NCI-H524 (cell line): ENCODE data around the gene GAL.

Experiments used
- DNase-seq, 2 experiments: peaks; one replicate each; lab custom pipeline; 2025; lab: John Stamatoyannopoulos, UW

The GAL gene

DNA sequence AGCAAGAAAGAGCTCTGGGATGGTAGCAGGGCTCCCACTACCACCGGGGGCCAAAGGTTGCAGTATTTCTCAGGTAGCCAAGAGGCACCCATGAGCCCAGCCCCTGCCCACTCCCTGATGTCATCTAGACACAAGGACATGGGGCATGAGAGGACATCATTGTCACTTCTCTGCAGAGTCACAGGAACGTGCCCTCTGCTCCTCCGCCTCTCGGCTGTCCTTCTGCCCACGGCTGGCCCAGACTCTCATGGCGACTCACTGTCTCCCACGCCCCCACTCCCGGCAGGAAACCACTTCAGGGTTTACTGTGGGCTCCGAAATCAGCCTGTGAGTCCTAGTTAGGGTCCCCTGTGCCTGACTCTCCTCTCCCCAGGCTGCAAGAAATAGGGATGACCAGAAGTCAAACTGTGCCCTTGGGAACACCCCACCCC lies 1.8 kb upstream of the GAL start:
- no peak for DNase-seq

DNA sequence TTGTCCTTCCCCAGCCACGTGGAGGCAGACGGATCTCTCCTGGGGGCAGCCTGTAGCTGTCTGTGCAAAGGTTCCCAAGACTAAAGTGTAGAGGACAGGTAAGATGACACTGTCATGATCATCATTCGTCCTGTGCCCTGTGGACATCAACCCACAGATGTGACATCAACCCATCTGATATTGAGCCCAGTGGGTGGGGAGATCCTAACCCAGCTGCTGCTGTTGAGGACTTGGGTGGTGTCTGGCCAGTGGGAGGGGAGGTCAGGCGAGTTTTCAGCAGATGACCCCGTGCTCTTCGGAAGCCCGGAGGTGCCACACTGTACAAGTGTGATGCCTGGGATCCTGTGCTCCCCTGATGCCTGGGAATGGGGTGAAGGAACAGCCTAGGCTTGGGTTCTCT lies 1.2 kb upstream of the GAL start:
- no peak for DNase-seq

DNA sequence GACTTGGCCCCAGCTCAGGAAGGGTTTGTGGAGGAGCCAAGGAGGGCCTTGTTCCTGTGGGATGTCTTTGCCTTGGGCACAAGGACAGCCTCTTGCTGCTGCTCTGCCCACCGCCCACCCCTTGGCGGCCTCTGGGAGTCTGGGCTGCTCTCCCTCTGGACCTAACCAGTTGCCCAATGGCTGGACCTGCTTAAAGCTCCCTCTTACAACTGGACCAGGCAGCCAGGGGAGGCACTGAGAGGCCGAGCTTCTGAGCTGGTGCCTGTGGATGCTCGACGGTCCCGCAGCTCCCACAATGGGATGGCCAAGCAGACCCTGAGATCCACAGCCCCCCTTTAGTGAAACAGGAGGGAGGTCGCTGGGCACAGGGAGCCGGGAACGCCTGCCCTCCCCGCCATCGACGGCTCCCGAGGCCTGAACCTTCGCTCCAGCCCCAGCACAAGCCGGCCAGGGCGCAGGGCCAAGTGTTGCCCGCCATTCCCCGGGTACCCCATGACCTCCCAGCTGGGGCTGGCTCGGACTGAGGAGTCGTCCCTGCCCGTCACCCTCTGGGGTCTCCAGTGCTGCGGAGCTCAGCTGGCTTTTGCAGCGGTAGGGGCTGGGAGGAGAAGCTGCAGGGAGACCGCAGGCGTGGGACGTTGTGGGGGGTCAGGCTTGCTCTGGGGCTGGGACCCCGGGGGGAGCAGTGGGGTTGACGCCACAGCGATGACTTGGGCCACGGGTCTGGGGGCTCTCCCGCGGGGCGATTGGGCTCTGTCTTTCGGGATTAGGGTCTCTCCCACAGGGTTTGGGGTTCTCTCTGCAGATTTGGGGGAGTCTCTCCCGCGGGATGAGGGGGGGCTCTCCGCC lies 584 bp upstream of the GAL start:
- DNase-seq: no peak

DNA sequence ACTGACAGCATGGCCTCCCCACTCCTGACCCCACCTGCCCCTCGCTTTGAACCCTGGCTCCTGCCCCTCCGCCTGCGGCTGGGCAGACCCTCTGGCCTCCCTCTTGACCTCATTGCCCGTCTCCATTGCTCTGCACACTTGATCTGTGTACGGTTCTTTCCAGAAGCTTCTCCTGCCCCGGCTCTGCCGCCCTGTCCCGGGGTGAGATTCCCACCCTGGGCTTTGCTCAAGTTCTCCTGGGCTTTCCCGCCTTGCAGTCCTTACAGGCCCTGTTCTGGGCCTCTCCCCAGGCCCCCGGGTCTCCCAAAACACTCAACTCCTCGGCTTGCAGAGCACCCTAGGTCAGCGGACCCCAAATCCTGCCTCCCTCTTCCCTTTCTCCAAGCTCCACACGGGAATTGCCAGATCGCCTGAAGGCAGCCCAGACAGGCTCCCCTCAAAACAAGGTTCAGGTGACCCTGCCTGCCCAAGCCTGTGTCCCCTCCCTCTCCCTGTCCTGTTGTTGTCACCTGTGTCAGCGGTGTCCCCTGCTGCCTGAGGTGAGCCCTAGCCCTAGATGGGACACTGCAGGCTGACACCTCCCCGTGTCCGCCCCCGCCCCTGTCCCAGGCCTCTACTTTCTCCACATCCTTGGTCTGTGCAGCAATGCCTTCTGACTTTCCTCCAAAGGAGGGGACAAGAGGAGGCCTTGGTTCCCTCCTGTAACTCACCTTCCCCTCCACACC lies 1.5 kb downstream of the GAL start:
- DNase-seq: no peak

DNA sequence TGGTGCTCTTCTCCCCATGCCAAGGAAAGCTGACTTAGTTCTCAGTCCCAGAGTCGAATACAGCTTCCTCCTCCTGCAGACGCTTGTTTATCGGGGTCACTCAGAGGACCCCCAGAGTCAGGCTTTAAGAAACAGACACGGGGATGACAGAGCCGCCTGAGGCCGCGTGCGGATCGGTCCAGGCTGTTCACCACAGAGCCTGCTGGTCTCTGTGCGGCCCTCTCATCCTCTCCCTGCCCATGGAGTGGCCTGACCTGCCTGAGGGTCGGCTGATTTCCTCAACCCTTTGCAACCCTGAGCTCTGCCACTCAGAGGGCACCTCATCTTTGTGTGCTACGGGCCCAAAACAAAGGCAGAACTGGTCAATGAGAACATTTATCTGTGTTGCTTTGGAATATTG lies 2.1 kb downstream of the GAL start:
- DNase-seq: no peak

DNA sequence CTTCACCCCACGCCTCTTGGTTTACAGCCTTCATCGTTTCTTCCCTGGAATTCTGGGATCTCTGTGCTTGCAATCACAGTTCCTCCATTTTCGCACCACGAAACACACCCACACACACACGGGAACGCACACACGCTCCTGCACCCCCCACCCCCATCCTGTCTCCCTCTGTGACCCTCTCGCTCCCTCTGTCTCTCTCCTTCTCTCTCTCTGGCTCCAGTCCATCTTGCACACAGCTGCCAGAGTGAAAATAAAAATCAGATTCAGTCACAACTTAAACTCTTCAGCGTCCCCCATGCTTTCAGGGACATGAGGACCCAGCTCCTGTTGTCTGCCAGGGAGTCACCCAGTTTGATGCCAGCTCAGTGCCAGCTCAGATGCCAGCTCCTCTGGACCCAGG lies 3.0 kb downstream of the GAL start:
- DNase-seq: no peak

DNA sequence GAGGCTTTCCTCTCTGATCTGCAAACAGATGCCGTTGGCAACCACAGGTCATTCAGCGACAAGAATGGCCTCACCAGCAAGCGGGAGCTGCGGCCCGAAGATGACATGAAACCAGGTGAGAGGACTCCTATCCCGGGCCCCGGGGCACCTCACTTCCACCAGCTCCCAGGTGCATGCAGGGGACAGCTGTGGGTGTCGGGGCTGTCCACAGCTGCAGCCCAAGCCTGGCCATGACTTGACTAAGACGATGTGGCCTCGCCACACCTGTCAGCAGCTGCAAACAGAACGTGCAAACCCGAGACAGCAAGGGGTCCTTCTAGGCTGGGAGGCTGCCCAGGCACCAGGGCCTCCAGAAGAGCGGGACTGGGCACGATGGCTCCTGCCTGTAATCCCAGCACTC lies 3.6 kb downstream of the GAL start:
- DNase-seq: no peak

DNA sequence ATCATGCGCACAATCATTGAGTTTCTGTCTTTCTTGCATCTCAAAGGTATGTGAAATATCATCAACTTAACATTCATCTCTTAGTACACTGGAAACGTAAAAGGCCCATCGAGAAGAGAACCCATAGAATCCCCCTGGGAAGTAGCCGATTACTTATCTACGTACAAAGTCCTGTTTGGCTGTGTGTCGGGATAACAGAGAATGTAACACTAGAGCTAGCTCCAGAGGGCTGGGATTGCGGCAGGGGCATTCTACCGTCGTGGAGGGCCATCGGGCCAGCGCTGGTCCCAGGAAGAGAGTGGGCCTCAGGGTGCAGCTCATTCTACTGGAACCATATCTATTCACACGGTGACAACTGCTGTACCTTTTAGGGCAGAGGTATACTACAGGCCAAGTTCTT lies 4.5 kb downstream of the GAL start:
- DNase-seq: no peak

DNA sequence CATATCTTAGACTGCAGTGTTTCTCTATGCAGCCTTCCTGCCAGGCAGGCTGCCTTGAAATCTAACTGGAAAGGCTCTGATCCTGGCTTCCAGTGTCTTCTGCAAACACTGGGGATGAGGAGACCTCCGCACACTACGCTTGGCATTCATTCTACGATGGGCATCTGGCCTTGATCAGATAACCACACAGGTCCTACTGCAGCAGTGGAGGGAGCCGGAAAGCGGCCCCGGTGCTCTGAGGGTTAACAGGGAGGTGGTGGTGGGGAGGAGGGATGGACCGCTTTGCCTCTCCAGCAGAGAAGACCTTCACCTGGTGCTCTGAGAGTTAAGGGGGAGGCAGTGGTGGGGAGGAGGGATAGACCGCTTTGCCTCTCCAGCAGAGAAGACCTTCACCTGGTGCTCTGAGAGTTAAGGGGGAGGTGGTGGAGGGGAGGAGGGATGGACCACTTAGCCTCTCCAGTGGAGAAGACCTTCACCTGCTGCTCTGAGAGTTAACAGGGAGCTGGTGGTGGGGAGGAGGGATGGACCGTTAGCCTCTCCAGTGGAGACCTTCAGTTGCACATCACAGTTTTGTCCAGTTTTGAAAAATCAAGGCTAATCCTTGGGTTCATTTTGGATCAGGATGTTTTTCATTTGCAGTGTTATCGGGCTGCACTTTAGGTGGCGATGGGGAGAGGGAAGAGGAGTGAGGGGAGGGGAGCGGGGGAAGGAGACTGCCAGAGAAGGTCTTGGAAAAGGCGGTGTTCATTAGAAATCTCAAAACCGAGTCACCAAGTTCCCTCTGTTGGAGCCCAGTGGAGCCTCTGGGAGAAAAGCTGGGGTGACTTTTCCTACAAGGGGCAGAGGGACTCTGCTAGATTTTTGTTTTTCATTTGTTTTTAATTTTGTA lies 5.6 kb downstream of the GAL start:
- DNase-seq: no peak

DNA sequence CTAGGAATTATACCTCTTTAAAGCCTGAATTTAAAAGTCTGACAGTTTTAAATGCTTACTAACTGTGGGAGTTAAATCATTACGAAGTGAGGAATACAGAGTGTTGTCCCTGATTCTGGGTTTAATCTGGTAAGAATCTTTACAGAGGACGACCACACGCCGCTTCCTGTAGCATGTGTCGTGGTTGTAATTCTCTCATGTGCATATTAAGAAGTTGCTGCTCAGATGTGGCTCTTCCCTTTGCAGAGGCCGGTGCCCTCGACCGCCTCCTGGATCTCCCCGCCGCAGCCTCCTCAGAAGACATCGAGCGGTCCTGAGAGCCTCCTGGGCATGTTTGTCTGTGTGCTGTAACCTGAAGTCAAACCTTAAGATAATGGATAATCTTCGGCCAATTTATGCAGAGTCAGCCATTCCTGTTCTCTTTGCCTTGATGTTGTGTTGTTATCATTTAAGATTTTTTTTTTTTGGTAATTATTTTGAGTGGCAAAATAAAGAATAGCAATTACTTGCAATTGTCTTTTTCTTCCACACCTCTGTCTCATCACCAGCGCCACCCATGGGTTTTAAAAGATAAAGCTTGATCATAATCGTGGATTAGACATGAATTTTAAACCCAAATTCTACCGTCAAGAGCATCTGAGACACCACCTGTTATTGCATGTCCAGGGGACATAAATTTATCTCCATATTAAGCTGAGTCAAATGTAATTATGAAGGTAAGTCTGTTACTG lies 6.5 kb downstream of the GAL start:
- peak in 1 of 2 experiments; percentile 21 for DNase-seq

DNA sequence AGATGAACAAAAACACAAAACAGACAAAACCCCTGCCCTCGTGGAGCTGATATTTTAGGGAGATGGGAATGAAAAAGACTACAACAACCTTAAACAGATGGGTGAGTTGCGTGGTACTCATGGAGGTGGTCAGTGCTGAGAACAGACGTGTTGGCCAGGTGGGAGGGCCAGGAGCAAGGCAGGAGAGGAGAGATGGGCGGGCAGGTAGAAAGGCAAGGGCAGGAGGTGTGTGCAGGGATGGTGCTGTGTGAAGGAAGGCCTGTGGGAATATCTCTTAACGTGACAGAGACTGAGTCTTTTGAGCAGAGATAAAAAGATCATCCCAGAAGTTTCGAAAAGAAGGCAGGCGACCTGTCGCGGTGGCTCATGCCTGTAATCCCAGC lies 7.0 kb downstream of the GAL start:
- no peak for DNase-seq

DNA sequence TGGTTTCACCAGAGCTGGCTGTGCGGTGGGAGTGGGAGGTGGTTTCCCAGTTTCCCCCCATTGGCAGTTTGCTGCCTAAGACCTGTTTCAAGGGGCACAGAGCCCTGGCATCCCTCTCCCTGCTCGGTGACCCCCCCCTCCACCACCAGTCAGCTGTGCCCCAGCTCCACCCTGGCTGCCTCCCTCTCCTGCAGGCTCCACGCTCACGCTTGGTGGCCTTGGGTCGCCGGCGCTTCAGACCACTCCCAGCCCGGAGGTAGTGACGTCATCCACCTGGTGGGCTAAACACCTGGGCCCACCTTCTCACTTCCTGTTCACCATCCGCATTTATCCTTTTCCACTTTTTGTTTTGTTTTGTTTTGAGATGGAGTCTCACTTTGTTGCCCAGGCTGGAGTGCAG lies 7.8 kb downstream of the GAL start:
- no peak for DNase-seq

DNA sequence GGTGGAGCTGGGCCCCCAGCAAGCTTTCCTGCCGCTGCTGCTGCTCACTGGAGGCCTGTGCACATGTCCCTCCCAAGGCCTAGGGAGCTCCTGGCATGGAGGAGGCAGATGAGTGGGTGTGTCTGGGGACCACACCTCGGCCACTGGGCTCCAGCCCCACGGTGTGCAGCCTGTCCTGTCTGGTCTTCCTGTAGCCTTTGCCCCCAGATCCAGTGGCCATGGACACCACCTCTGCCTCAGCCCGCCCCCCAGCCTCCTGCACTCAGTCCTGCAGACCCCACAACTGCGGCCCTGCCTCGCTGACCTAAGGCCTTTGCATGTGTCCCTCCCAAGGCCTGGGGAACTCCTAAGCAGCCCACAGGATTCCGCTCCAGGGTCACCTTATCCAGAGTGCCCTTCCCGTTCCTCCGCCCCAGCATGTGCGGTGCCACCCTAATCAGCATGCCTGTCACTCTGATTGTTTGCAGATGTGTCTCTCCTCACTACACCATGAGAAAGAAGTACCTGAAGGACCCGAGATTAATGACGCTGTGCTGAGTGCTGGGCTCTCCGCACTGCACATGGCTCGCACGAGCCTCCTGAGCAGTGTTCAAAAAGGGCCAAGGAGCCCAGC lies 8.6 kb downstream of the GAL start:
- no peak for DNase-seq

DNA sequence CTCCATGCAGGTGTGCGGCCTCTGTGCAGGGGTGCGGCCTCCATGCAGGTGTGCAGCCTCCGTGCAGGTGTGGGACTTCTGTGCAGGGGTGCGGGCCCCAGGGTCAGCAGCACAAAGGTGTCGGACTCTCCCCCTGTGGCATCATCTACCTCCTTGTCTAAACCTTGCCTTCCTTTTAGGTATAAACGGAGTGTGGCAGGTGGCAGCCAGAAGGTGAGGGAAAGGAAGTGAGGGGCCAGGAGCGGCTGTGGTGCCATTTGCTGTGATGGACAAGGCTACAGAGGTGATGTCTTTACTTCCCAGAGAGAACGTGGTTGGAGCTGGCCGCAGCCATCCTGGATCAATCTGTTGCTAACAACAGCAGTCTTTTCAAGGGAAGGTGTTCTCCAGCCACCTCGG lies 9.1 kb downstream of the GAL start:
- no peak for DNase-seq

DNA sequence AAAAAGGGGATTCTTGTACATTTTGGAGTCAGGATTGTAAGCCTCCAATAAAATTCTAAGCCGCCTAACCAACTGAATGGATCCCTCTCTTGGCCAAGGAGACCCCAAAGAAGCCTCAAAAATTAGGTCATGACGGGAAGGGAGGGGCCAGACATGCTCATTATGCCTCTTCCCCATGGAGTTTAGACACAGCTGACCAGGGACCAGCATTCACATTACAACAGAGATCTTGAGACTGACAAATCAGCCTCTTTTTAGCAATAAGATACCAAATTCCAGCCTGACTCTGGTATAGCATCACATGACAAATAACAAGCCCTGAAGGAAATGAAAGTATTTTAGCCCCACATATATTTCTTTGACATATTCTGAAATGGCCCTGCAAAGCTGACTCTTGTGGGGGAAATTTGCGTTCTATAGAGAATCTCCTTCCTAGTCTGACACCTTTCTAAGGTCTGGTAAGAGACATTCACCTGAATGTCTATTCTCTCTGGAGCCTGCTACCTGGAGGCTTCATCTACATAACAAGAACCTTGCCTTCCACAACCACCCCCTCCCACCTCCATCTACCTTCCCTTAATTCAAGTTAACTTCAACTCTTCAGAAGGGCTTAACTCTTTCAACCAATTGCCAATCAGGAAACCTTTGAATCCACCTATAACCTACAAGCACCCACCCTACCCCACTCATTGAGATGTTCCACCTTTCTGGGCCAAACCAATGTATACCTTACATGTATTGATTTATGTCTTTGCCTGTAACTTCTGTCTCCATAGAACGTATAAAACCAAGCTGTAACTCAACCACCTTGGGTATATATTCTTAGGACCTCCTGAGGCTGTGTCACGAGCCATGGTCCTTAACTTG lies 10.3 kb downstream of the GAL start:
- DNase-seq: no peak

DNA sequence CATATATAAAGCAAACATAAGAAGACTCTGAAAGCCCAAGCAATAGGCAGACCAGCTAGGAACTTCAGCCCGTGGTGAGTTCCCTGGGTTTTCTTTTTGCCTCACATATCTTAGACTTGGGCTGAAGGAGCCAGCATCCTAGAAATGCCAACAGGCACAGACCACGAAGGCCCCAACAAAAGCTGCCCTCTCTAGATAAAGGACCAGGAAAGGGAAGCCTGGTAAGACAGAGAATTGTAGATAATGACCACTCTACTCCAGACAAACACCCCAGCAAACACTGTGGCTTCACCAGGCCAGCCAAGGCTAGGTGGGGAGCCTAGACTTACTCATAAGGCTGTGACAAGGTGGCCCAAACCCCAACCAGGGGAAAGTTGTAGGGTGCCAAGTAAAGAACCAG lies 11.2 kb downstream of the GAL start:
- no peak for DNase-seq

DNA sequence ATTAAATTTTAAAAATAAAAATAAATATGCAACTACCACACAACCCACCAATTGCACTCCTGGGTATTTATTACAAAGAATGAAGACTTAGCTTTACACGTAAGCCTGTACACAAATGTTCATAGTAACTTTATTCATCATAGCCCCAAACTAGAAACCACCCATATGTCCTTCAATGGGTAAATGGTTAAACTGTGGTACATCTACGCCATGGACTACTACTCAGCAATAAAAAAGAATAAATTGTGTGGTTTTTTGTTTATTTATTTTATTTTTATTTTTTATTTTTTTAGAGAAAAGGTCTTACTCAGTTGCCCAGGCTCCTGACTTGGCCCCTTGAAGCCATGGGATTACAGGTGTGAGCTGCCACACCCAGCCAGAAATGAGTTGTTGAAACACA lies 14.6 kb downstream of the GAL start:
- no peak for DNase-seq

DNA sequence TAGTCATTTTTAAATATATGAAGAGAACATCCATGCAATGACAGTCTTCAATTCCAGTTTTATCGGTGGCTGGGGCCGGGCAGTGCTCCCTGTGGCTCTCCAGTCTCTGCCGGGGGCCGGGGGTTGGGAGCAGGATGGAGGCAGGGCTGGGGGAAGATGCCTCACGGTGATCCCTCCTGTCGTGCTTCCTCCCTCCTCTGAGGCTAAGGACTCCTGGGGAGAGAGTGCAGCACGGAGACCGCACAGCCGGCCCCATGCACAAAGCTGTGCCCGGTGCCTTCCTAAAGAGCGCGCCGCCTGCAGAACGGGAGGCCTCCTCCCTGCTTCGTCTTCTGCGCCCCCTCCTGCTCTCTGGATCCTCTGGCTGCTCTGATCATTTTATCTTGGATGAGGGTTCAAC lies 20.5 kb downstream of the GAL start:
- peak; percentile 26 to 59 for DNase-seq

DNA sequence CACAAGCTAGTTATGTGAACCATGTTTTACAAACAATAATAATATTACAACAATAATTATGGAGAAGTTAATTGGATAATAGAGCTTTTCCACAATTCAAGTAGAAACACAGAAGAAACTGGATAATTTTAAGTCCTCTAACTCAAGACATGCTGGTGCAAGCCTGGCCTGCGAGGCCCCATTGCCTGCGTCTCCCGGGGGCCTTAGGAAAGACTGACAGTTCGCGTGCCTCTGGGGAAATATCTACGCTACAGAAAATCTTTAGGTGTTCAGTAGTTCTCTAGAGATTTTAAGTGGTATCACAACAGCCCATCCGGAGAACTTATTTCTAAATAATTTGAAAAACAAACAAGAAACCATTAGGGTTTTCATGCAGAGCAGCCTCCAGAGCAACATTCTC lies 23.2 kb downstream of the GAL start:
- no peak for DNase-seq

DNA sequence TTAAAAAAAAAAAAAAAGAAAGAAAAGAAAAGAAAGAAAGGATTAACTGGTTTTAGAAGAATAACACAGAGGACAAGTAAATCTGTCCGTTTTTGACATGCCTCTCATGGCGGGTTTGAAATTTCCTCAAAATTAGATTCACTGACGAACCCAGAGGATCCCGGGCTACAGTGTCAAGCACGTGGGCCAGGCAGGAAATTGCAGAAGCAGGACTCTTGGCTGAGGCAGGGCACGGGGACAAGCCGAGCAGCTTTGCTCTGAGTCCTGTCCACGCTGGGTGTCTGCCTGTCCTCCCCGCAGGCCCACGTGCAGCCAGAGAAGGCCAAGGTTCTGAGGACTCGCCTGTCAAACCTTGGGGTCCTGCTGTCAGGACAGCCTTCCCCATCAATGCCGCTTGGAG lies 24.7 kb downstream of the GAL start:
- no peak for DNase-seq

DNA sequence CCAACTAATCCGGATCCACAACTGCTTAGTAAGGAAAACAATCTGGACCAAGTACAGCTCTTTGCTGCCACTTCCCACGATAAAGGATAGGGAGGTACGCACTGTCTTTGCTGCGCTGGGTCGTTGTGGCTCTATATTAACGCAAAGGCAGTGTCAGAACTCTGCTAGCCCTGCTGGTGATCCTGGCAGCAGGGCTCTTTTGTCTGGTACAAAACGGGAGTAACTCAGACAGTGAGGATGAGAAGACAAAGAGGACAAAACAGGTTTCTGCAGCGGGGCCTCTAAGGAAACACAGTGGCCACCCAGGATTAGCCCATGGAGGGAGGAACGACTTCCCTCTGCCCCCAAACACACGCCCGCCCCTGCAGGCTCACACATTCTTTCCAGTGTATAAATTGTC lies 26.1 kb downstream of the GAL start:
- no peak for DNase-seq
